NOMO-1 (cell line): ENCODE results near the gene DEFB131B.
"Not testable (repeated sequence)": the region's sequence is repeated elsewhere in the genome, so short reads cannot be mapped to it uniquely, and the experiment has no call there.

Source experiments
- DNase-seq, 2 experiments: peaks; one replicate each; lab custom pipeline; 2025; ENCODE audit not compliant: unreplicated experiment in 2 of 2; lab: John Stamatoyannopoulos, UW

The DEFB131B gene

DNA sequence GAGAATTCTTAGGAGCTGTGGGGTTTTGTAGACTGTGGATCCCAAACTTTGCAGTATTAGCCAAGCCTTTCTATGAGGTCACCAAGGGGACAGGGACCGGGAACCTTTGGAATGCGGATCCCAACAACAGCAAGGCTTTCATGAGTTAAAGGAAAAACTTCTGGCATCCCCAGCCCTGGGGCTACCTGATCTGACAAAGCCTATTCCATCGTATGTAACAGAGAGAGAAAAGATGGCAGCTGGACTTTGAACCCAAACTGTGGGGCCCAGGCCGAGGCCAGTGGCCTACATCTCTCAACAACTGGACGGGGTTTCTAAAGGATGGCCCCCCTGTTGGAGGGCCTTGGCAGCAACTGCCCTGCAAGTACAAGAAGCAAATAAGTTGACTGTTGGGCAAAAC is 32.5 kb downstream of the DEFB131B start:
- DNase-seq, result not testable (repeated sequence)

DNA sequence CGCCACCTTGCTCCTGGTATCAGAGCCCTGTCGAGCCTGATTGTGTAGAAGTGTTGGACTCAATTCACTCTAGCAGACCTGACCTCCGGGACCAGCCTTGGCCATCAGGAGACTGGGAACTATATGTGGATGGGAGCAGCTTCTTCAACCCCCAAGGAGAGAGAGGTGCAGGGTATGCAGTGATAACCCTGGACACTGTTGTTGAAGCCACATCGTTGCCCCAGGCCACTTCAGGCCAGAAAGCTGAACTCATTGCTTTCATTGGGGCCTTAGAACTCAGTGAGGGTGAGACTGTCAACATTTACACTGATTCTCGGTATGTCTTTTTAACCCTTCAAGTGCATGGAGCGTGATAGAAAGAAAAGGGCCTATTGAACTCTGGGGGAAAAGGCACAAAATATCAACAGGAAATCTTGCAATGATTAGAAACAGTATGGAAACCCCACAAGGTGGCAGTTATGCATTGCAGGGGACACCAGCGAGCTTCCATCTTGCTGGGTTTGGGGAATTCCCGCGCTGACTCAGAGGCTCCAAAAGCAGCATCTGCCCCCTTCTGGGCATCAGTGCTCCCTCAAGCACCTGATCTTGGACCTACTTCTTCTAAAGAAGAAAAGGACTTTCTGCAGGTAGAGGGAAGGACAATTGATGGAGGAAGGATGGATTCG is 33.2 kb downstream of the DEFB131B start:
- DNase-seq, result not testable (repeated sequence)

DNA sequence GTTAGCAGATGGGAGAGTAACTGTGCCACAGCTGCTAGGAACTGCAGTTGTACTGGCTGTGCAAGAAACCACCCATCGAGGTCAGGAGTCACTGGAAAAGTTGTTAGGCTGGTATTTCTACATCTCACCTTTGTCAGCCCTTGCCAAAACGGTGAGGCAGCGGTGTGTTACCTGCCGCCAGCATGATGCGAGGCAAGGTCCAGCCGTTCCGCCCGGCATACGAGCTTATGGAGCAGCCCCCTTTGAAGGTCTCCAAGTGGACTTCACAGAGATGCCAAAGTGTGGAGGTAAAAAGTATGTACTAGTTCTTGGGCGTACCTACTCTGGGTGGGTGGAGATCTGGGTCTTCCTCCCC is 33.7 kb downstream of the DEFB131B start:
- not testable (repeated sequence) for DNase-seq

DNA sequence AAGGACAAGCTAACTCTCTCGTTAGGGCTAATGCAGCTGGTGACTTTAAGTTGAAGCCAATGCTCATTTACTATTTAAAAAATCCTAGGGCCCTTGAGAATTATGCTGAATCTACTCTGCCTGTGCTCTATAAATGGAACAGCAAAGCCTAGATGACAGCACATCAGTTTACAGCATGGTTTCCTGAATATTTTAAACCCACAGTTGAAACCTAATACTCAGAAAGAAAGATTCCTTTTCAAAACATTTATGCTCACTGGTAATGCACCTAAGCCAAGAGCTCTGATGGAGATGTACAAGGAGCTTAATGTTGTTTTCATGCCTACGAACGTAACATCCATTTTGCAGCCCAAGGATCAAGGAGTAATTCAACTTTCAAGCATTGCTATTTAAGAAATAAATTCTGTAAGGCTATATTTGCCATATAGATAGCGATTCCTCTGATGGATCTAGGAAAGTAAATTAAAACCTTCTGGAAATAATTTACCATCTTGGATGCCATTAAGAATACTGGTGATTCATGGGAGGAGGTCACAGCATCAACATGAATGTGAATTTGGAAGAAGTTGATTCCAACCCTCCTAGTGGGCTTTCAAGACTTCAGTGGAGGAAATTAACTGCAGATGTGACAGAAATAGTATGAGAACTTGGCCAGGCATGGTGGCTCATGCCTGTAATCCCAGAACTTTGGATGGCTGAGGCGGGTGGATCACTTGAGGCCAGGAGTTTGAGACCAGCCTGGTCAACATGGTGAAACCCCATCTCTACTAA is 35.7 kb downstream of the DEFB131B start:
- no peak for DNase-seq

DNA sequence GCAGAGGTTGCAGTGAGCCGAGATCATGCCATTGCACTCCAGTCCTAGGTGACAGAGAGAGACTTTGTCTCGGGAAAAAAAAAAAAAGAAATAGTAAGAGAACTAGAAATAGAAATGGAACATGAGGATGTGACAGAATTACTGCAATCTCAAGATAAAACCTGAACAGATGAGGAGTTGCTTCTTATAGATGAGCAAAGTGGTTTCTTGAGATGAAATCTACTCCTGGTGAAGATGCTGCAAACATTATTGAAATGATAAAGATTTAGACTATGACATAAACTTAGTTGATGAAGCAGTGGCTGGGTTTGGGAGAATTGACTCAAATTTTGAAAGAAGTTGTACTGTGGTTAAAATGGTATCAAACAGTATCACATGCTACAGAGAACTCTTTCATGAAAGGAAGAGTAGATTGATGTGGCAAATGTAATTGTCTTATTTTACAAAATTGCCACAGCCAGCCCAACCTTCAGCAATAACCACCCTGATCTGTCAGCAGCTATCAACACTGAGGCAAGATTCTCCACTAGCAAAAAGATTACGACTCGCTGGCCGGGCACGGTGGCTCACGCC is 36.5 kb downstream of the DEFB131B start:
- no peak for DNase-seq

GRCh38 chr11:71917646-71918140 is 39.4 kb downstream of the DEFB131B start:
- no peak for DNase-seq

GRCh38 chr11:71927820-71928736 is 49.8 kb downstream of the DEFB131B start, which contains the start of gene XNDC1N:
TSS of gene XNDC1N (minus strand) at chr11:71928594. CDS start at chr11:71923353, 5,241 bp downstream.
- peak; percentile 86 to 96 for DNase-seq

DNA sequence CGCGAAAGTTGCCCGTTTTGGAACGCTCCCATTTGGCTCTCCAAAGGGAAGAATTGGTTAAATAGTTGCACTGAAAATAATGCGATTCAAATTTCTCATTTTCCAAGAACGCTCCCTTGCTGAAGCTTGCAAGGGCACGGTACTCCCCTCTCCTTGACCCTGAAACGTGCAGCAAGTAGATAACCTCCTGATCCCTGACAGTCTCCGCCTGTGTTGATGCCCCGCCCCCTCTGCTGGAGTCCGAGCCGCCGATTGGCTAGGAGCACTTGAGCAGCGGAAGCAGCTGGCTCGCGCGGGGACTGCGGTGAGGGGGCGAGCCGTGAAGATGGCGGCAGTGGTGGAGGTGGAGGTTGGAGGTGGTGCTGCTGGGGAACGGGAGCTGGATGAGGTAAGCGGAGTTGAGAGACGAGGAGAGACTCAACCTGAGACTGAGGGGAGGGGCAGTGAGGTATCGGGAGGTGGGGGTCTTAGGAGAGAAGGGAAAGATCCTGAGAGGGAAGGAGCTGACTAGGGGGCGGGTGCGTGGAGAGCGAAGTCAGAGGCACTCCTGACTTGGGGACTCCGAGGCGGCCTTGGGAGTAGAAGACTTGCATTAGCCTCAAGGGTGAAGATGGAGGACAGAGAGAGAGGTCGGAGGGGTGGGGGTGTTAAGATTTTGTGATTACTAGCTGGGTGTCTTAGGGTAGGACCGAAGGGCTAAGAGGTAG is 50.6 kb downstream of the DEFB131B start, which contains the start of gene RNF121:
TSS of gene RNF121 (plus strand) at position 310 of the 707 bp plus-strand sequence. CDS start at position 326, 16 bp downstream.
- peak; percentile 96 to 97 for DNase-seq

DNA sequence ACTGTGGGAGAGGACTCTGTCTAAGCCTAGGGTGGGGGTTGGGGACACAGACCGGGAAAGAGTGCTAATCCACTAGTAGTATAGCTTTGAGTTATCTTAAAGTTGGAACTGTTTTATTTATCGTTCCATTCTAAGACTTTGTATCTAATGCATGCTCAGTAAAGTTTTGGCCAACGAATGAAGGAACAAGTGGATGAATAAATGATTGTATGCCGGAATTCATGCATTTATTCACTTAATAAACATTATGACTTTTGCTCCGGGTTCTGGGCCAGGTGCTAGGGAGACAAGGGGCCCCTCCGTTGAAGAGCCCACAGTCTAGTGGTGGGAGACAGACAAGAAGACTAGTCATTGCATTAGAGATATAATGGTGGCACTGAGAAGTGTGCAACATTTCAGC is 51.2 kb downstream of the DEFB131B start:
- no peak for DNase-seq

DNA sequence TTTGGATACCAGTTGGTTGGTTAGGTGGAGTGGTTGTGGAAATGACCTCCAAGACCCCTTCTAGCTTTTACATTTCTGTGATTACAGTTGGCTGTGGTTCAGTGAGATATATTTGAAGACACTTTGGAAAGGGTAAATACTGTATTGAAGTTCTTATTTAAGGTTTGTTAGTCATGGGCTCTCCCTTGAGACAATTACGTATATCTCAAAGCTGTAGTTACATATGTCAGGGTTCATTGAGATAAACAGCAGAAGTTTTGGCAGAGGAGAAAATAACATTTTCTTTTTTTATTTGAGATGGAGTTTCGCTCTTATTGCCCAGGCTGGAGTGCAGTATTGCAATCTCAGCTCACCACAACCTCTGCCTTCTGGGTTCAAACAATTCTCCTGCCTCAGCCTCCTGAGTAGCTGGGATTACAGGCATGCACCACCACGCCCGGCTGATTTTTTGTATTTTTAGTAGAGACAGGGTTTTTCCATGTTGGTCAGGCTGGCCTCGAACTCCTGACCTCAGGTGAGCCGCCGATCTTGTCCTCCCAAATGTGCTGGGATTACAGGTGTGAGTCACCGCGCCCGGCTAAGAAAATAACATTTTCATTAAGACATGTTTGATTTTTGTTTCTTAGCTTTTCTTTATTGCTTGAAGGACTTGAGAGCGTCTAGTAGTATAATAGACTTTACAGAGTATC is 52.4 kb downstream of the DEFB131B start:
- DNase-seq, result no peak

- DNase-seq, result no peak
Observed at GRCh38 chr11:71931245-71931602, 53.0 kb downstream of the DEFB131B start.

DNA sequence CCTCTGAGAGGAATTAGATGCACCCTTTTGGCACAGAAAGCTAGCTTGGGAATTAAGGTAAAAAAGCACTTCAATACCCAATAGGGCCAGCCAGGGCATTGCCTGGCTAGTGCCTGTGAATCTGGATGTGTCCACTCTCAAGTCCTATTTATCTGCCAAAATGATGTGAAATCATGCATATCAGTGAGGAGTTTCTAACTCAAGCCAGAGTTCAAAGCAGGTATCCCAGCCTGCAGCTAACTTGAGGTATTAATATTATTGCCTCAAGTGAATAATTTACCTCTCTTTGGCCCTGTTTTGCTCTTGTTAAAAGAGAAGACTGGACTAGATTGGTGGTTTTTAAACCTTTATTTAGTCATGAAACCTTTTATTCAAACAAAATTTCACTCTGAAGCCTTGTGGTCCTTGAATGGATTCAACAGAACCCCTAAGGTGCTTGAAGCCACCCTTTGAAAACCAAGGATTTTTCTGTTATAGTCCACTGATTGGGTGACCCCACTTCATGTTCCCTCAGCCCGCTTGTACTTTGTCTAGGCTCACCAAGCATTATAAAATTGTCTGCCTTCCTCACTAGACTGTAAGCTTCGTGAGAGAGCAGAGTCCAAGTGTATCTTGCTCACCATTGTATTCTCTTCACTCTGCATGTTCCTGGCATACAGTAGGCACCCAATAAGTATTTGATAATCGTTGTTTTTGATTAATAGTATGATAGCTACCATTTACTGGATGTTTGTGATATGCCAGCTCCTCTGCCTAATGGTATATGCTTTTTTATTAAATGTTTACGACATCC is 55.1 kb downstream of the DEFB131B start:
- no peak for DNase-seq
